Esophagus muscularis mucosa (tissue), 3 donors: ENCODE measurements around the gene AFAP1.

Source experiments
- POLR2AphosphoS5 ChIP-seq, 2 donors: sonication (generic); formaldehyde crosslinking; IDR thresholded peaks; one replicate each; pipeline ENCODE4 v1.6.1; 2017; ENCODE audit warnings: antibody characterized with exemption in 2 of 2
- TF ChIP-seq, protein P1 (sequence below), 3 experiments: fragments of 200-600 bp in 2 of 3; fragments of 450-650 bp in 1 of 3; sonication (generic) in 2 of 3; IDR thresholded peaks; one replicate each; pipeline ENCODE4 v1.5.1; 2017 to 2019; ENCODE audit warnings: antibody characterized with exemption in 3 of 3, mild to moderate bottlenecking in 2 of 3, moderate library complexity in 1 of 3

DNA sequence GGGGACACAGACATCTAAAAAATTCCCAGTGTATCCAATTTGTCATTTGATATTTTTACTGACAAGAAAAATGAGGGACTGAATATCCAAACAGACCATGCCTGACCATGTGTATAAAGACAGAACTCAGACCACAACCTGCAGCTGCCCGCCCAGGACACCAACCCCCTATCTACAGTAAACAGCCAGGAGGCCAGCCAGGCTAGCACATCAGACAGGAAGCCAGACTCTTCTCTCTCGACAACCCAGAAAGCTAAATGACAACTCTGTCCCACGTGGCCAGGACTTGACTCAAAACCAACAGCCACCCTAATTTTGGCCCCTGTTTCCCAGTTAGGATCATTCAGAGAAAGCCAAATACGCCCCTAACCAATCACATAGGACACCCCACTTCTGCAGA is 15.1 kb downstream of the AFAP1 start:
- TF ChIP-seq, protein P1, sequence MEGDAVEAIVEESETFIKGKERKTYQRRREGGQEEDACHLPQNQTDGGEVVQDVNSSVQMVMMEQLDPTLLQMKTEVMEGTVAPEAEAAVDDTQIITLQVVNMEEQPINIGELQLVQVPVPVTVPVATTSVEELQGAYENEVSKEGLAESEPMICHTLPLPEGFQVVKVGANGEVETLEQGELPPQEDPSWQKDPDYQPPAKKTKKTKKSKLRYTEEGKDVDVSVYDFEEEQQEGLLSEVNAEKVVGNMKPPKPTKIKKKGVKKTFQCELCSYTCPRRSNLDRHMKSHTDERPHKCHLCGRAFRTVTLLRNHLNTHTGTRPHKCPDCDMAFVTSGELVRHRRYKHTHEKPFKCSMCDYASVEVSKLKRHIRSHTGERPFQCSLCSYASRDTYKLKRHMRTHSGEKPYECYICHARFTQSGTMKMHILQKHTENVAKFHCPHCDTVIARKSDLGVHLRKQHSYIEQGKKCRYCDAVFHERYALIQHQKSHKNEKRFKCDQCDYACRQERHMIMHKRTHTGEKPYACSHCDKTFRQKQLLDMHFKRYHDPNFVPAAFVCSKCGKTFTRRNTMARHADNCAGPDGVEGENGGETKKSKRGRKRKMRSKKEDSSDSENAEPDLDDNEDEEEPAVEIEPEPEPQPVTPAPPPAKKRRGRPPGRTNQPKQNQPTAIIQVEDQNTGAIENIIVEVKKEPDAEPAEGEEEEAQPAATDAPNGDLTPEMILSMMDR (IDR thresholded peaks at IDR 0.05), result no peak
- TF ChIP-seq POLR2AphosphoS5 (IDR thresholded peaks at IDR 0.05), result no peak
